ENCODE results near the gene IL34.
"Not testable (repeated sequence)": the region's sequence is repeated elsewhere in the genome, so short reads cannot be mapped to it uniquely, and the experiment has no call there.

The IL34 gene

GRCh38 chr16:70670175-70670574 is 23.8 kb downstream of the IL34 start:
- DNase-seq (ENCODE audit: low spot score) = no peak
- no peak for TF ChIP-seq CTCF (IDR thresholded peaks at IDR 0.05; ENCODE audit: extremely low read depth, missing control alignments)

GRCh38 chr16:70670938-70671337 is 24.6 kb downstream of the IL34 start:
- DNase-seq (ENCODE audit: low spot score) = not testable (repeated sequence)

- no peak for DNase-seq (ENCODE audit: low spot score)
- no peak for TF ChIP-seq CTCF (IDR thresholded peaks at IDR 0.05; ENCODE audit: extremely low read depth, missing control alignments)
These were observed 28.1 kb downstream of the IL34 start for GRCh38 chr16:70674221-70675014.

GRCh38 chr16:70675851-70676513 is 29.6 kb downstream of the IL34 start:
- no peak for TF ChIP-seq CTCF (IDR thresholded peaks at IDR 0.05; ENCODE audit: extremely low read depth, missing control alignments)
- DNase-seq (ENCODE audit: low spot score) = no peak

- no peak for DNase-seq (ENCODE audit: low spot score)
- no peak for TF ChIP-seq CTCF (IDR thresholded peaks at IDR 0.05; ENCODE audit: extremely low read depth, missing control alignments)
These were observed 30.5 kb downstream of the IL34 start for GRCh38 chr16:70676675-70677498.

- no peak for DNase-seq (ENCODE audit: low spot score)
- no peak for TF ChIP-seq CTCF (IDR thresholded peaks at IDR 0.05; ENCODE audit: extremely low read depth, missing control alignments)
These were observed 31.3 kb downstream of the IL34 start for GRCh38 chr16:70677499-70678120.

GRCh38 chr16:70678121-70678897 is 31.9 kb downstream of the IL34 start:
- no peak for DNase-seq (ENCODE audit: low spot score)
- no peak for TF ChIP-seq CTCF (IDR thresholded peaks at IDR 0.05; ENCODE audit: extremely low read depth, missing control alignments)

Data from GM20000 (cell line).